Fibroblast of lung (primary cell): ENCODE measurements around the gene CFAP46. TPM values are rescaled to one million over a fixed set of nuclear protein-coding genes. Genes with fewer than 3 reads are reported as not detected.

Source experiments
- DNase-seq, 2 donors: peaks; one replicate each; pipeline versions ENCODE4 v3.0.0 to v3.0.0-alpha.2; 2010; ENCODE audit warnings: low read depth in 2 of 2
- H2AFZ ChIP-seq: 2 replicates; pipeline ENCODE4 v1.5.1; 2012; ENCODE audit warnings: low read length, control low read depth, inconsistent platforms
- H3K27ac ChIP-seq: 2 replicates; pipeline ENCODE4 v1.5.1; 2011; ENCODE audit warnings: low read length, control low read depth; ENCODE audit not compliant: insufficient read depth
- H3K27me3 ChIP-seq: 2 replicates; pipeline ENCODE4 v1.5.1; 2011; ENCODE audit warnings: mild to moderate bottlenecking, low read length; ENCODE audit not compliant: control insufficient read depth, insufficient read depth
- H3K36me3 ChIP-seq: 2 replicates; pipeline ENCODE4 v1.5.1; 2011; ENCODE audit warnings: low read length; ENCODE audit not compliant: control insufficient read depth, insufficient read depth
- H3K4me1 ChIP-seq: 2 replicates; pipeline ENCODE4 v1.5.1; 2011; ENCODE audit warnings: low read length; ENCODE audit not compliant: control insufficient read depth, insufficient read depth; ENCODE audit errors: extremely low read depth
- H3K4me2 ChIP-seq: 2 replicates; pipeline ENCODE4 v1.5.1; 2011; ENCODE audit warnings: low read length, control low read depth; ENCODE audit not compliant: insufficient read depth; ENCODE audit errors: extremely low read depth
- H3K4me3 ChIP-seq, 4 experiments: fragments of 200-600 bp in 1 of 4; sonication (generic) in 1 of 4; replicated peaks in 1 of 4; 2 replicates each; pipeline ENCODE4 v1.5.1; 2011 to 2016; ENCODE audit warnings: low read length in 4 of 4, low read depth in 3 of 4, mild to moderate bottlenecking in 3 of 4, control low read depth in 2 of 4, inconsistent platforms in 1 of 4, mixed read lengths in 1 of 4; ENCODE audit not compliant: insufficient read depth in 1 of 4; ENCODE audit errors: control extremely low read depth in 1 of 4
- H3K79me2 ChIP-seq: 2 replicates; pipeline ENCODE4 v1.5.1; 2012; ENCODE audit warnings: mild to moderate bottlenecking, low read length, inconsistent platforms; ENCODE audit not compliant: control insufficient read depth, insufficient read depth
- H3K9ac ChIP-seq: 2 replicates; pipeline ENCODE4 v1.5.1; 2011; ENCODE audit warnings: mild to moderate bottlenecking, low read length, control low read depth; ENCODE audit not compliant: insufficient read depth
- H3K9me3 ChIP-seq: 2 replicates; pipeline ENCODE4 v1.5.1; 2012; ENCODE audit warnings: low read depth, low read length; ENCODE audit not compliant: control insufficient read depth, insufficient read depth
- H4K20me1 ChIP-seq: 2 replicates; pipeline ENCODE4 v1.5.1; 2011; ENCODE audit warnings: low read length; ENCODE audit not compliant: control insufficient read depth, insufficient read depth; ENCODE audit errors: extremely low read depth
- CTCF ChIP-seq, 2 donors: IDR thresholded peaks in 1 of 2; conservative IDR thresholded peaks in 1 of 2; 1 replicate in 1 of 2; 2 replicates in 1 of 2; pipeline ENCODE4 v1.5.1; 2011 to 2012; ENCODE audit warnings: low read length in 2 of 2, control low read depth in 1 of 2, inconsistent platforms in 1 of 2, low read depth in 1 of 2, mild to moderate bottlenecking in 1 of 2
- EZH2 ChIP-seq: IDR thresholded peaks from 2 replicates; pipeline ENCODE4 v1.5.1; 2012; ENCODE audit warnings: low read length, control low read depth, mild to moderate bottlenecking; ENCODE audit errors: missing control alignments
- polyA plus RNA-seq, 2 donors: library from polyadenylated mRNA; depleted of rRNA in 1 of 2; stranded (reverse) in 1 of 2; unstranded in 1 of 2; fragments of >200 nt; gene quantifications; 2 replicates each; pipeline ENCODE4 v1.2.1, GENCODE V29; 2011 to 2012; ENCODE audit warnings: missing spikeins in 1 of 2
- total RNA-seq: library from RNA; depleted of rRNA; stranded (reverse); fragments of >200 nt; gene quantifications from 2 replicates; pipeline ENCODE4 v1.2.1, GENCODE V29; 2014

The CFAP46 gene
- total and polyA plus RNA-seq, 2 donors (not counting 1 experiment from before 2014, with no cell fraction given) = 0.25 to 0.66 TPM

GRCh38 chr10:132941640-132942051 is 724 bp downstream of the CFAP46 start:
- H3K4me3 ChIP-seq = peak overlapping the region in 2 of 4 experiments; percentile 50 to 57
- H4K20me1 ChIP-seq = no peaks in the 10 kb centered on the region
- H3K4me2 ChIP-seq = no peak overlapping the region
- H2AFZ ChIP-seq = no peak overlapping the region
- TF ChIP-seq EZH2 = no peak
- no peak for TF ChIP-seq CTCF (conservative IDR thresholded peaks at IDR 0.05 in 1 of 2, IDR thresholded peaks at IDR 0.05 in 1 of 2; ENCODE audit: low read depth in 1 of 2, low read length in 2 of 2)
- no peaks in the 10 kb centered on the region for H3K36me3 ChIP-seq
- DNase-seq = no peak
- no peaks in the 10 kb centered on the region for H3K79me2 ChIP-seq
- H3K4me1 ChIP-seq = no peaks in the 10 kb centered on the region
- peaks cover 3% of the 10 kb centered on the region for H3K27me3 ChIP-seq
- no peak overlapping the region for H3K9ac ChIP-seq
- H3K9me3 ChIP-seq = no peaks in the 10 kb centered on the region
- no peak overlapping the region for H3K27ac ChIP-seq

GRCh38 chr10:132940791-132941465 is 1.4 kb downstream of the CFAP46 start:
- H2AFZ ChIP-seq = no peak overlapping the region
- no peaks in the 10 kb centered on the region for H3K79me2 ChIP-seq
- no peak for DNase-seq
- H3K4me1 ChIP-seq = no peaks in the 10 kb centered on the region
- TF ChIP-seq CTCF (conservative IDR thresholded peaks at IDR 0.05 in 1 of 2, IDR thresholded peaks at IDR 0.05 in 1 of 2; ENCODE audit: low read depth in 1 of 2, low read length in 2 of 2) (no peak), EZH2 (no peak)
- H3K27me3 ChIP-seq = peaks cover 3% of the 10 kb centered on the region
- no peak overlapping the region for H3K4me2 ChIP-seq
- H3K9ac ChIP-seq = no peak overlapping the region
- no peaks in the 10 kb centered on the region for H3K36me3 ChIP-seq
- no peaks in the 10 kb centered on the region for H4K20me1 ChIP-seq
- H3K9me3 ChIP-seq = no peaks in the 10 kb centered on the region
- H3K27ac ChIP-seq = no peak overlapping the region
- no peak overlapping the region for H3K4me3 ChIP-seq

- H4K20me1 ChIP-seq = no peaks in the 10 kb centered on the region
- H3K4me3 ChIP-seq = no peak overlapping the region
- H3K36me3 ChIP-seq = no peaks in the 10 kb centered on the region
- no peak overlapping the region for H3K9ac ChIP-seq
- H3K27ac ChIP-seq = no peak overlapping the region
- H3K27me3 ChIP-seq = peaks cover 3% of the 10 kb centered on the region
- no peak overlapping the region for H3K4me2 ChIP-seq
- TF ChIP-seq CTCF (conservative IDR thresholded peaks at IDR 0.05 in 1 of 2, IDR thresholded peaks at IDR 0.05 in 1 of 2; ENCODE audit: low read depth in 1 of 2, low read length in 2 of 2) = peak; percentile 80 to 81
- no peak for TF ChIP-seq EZH2
- DNase-seq = peak; percentile 42 to 56
- H3K79me2 ChIP-seq = no peaks in the 10 kb centered on the region
- no peak overlapping the region for H2AFZ ChIP-seq
- no peaks in the 10 kb centered on the region for H3K4me1 ChIP-seq
- no peaks in the 10 kb centered on the region for H3K9me3 ChIP-seq
These were observed 2.2 kb downstream of the CFAP46 start for GRCh38 chr10:132939957-132940790.
